ENCODE measurements around the gene SMAP1.
A peak's percentile ranks its signal among the peaks of the same experiment; 100 is the strongest.

Gene SMAP1

DNA sequence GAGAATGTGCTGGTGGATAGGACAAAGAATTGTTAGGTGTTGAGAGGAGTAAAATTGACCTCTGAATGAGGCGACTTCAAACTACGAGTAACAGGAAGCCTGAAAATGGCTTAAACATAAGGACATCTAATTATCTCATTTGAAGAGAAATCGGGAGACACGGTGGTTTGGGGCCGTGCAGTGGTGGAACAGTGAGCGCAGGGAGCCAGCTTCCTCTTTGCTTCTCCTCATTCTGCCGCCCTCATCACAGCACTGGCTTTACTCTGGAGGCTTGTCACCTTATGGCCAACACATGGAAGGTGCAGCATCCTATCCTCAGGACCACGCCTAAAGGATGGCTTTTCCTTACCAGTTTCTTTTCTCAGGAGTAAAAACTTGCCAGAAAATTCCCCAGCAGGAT, 174.9 kb downstream of the SMAP1 start:
- DNase-seq (ENCODE audit: low read depth), result no peak

DNA sequence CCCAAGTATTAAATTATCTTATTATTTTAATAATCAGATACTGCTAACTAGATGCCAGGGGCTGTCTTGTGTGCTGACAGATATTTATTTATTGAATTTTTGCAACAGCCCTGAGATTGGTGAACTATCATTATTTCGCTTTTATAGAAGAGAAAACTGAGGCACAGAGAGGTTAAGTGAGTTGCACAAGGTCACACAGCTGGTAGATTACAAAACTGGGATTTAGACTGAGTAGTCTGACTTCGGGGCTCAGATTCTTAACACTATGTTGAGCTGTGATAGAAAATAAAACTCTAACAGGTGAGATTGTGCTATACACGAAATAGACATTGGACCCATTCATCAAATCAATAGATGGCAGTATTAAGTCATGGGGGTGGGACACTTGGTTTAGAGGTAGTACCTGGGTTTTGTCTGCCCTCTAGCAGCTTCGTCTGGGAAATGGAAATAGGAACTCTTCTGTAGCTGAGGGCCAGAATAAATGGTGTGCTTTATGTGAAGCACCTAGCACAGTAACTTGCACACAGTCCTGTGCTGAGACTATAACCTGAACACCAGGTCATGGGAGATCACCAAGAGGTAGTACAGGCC, 175.7 kb downstream of the SMAP1 start:
- DNase-seq (ENCODE audit: low read depth), result no peak

DNA sequence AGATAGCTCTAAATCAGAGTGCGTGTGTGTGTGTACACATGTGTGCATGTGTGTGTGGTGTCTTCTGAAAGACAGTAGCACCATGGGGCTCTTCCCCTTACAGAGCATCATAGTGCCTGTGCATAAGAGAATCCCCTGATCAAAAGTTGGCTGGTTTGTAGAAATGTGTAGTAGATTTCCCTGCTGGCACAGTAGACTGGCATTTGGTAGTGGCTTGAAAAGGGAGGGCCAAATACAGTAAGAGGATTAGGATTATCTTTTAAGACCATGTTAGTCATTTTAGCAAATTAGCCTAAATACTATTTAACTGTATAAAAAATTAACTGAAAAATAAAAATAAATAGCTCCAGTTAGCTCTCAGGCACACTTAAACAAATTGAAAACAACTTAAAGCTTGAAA, 176.6 kb downstream of the SMAP1 start:
- no peak for DNase-seq (ENCODE audit: low read depth)

DNA sequence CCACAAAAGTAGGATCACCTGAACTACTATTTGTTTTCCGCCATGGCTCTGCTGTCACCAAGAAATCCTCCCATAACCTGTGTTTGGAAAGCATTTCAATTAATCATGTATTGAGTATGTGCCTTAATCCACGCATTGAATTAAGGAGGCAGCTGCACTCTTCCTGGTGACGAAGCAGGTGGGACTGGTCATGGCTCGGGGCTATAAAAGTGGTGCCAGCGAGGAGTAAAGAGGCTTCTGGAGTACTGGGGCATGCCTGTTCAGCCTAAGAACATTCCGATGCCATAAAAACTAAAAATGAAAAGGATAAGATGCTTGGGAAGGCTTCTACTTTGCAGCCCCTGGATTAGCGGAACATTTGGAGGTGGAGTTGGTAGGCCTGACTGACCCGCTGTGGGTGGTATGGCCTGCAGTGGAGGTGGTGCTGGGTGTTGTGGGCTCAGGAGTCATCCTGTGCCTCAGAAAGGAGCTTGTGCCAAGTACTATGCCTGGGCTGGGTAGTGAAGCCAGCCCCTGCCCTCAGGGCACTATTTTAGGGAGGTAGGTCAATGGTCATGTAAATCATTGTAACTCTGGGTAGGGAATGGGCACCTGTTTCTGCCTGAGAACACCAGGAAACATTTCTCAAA, 178.6 kb downstream of the SMAP1 start:
- no peak for DNase-seq (ENCODE audit: low read depth)

DNA sequence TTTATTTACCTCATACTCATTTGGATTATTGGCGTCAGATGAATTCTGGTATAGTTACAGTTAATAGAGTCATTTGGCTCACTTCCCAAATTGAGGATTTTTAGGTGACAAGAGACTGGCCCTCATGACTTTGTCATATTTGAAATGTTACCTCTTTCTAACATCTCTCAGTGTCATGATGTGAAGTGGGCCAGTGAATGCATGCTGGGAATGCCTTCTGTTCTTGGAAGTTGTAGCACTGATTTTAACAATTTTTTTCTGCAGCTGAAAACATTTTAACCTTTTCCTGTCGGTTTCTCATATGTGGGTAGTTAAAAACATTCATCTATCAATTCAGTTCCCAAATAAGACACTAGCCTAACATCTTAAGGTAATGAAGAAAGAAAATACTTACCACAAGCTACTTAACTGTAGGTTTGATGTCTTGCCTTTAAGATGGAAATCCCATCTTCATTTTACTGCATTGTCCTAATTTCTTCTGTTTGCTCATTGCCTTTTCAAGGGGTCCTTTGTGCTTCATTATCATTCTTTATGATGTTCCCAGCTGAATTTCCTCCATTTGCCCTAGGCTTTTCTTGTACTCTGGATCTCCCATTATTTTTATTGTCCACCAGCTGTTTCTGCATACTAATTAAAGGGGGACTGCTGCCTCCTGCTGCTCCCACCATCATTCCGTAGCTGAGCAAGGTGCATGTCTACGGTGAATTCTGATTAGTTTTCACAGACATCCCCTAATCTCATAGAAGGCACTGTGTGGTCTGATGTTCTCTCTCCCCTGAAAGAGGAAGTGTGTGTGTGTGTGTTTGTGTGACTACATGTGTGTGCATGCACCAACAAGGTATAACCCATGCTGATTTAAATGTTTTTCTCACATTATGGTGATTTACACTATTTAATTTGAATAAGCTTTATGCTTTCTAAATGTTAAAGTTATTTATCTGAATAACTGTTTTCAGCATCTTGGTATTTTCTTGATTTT, 179.7 kb downstream of the SMAP1 start:
- no peak for DNase-seq (ENCODE audit: low read depth)

DNA sequence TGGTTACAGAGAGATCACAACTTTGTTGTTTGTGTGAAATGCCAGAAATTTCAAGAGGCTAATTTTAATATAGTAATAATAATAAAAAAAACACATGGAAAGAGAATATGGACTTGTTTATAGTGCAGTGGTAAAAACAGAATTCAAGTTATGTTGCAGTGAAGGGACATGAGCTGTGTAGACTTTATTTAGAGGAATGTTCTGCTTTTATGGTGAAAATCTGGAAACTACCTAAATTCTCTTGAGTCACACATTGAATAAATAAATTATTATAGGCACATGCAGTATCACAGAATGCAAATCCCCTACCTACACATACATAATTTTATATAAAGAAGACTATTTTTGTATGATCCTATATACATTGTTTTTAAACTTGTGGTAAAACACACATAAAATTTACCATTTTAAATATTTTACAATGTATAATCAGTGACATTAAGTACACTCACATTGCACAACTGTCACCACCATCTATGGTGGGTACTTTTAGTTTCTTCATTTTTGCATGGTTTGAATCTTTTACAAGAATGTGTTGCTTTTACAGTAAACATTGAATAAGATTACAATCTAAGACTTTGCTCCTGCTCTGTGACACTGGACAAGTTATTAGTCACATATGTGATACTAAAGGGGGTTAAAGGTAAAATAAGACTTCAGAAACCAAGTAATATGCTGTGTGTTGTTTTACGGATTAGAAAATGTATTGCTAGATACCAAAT, 181.8 kb downstream of the SMAP1 start:
- DNase-seq (ENCODE audit: low read depth), result no peak

DNA sequence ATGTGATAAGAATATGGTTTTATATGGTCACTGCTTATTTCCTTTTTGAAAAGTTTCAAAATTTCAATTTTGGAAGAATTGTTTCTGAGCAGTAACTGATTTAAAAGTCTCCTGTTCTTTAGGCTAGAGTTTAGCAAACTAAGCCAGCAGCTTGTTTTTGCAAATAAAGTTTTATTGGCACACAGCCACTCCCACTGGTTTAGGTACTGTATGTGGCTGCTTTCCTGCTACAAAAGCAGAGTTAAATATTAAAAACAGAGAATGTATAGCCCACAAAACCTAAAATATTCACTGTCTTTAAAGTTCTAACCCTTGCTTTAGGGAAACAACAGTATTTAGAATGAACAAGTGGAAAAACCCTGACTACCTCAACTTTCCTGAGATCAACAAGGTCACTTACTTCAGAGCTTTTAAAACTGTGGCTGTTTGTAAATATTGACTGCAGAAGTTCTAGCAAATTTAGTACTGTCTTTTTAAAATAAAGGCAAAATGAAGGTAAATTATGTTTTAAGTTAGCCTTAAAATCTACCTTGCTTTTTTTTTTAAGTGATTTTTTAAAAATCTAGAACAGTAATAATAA, 185.1 kb downstream of the SMAP1 start:
- DNase-seq (ENCODE audit: low read depth), result no peak

DNA sequence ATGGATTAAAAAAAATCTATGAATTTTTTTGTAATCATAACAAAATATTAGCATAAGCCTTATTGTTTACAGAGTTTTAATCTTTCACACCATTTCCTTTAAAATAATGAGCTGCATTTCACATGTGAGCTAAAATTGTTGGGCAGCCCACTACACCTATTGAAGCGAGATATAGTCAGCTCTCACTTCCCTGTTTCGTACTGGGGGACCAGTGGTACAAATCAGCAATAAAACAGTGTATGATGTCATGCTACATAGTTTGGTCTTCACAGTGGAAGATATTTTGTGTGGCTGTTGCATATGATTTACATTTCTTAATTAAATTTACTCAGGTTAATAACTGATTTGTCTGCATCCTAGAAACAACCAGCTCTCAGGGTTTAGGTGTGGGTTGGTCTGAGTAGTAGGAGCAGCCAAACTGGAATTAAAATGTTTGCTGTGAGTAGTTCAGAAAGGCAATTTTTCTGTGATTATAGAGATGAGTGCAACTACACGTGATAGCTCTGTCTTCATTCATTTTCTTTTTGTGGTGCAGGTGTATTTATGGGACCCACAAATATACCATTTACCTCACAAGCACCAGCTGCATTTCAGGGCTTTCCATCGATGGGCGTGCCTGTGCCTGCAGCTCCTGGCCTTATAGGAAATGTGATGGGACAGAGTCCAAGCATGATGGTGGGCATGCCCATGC, 189.8 kb downstream of the SMAP1 start:
- DNase-seq (ENCODE audit: low read depth), result no peak

DNA sequence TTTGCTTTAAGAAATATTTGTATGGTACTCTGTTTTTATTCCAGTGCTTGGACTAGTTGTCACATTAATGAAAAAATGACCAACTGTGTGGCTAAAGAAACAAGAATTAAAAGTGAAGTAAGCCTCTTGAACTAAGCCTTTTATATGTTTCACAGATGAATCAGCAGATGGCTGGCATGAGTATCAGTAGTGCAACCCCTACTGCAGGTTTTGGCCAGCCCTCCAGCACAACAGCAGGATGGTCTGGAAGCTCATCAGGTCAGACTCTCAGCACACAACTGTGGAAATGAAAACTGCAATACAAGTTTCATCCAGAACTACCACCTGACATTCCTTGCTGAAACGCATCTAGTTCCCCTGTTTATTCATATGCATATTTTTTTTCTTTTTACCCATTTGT, 192.4 kb downstream of the SMAP1 start:
- DNase-seq (ENCODE audit: low read depth), result no peak

DNA sequence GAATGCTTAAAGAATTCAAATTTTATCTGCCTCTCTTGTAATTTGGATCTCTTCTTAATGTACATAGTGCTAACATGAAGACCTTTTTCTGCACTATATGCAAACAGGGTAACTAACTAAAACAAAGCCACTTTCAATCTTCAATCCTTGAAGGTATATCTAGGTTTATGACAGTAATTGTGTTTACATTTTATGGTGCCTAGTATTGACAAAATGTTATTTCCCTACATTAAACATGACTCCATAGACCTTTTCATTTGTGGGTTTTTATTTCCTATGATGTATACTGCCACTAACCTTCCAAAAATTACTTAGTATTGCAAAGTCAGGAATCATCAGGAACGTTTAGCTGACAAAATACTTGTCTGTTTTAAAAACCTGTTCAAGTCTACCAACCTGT, 193.2 kb downstream of the SMAP1 start:
- DNase-seq (ENCODE audit: low read depth), result no peak

DNA sequence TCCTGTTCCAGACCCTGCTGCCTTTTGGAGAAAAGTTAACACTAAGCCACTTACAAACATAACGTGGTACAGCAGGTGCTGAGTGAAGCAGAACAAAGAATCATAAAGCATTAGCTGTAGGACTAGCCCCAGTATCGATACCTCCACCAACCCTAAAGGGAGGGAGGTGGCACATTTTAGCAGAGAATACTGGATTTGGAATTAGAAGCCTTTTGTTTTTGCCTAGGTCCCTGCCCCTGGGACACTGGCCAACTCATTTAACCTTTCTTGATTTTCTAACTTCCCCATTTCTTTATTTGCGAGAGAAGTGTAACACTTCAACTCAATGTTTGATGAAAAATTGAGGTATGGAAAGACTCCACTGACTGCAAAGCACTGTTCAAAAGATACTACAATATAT, 195.7 kb downstream of the SMAP1 start:
- no peak for DNase-seq (ENCODE audit: low read depth)

DNA sequence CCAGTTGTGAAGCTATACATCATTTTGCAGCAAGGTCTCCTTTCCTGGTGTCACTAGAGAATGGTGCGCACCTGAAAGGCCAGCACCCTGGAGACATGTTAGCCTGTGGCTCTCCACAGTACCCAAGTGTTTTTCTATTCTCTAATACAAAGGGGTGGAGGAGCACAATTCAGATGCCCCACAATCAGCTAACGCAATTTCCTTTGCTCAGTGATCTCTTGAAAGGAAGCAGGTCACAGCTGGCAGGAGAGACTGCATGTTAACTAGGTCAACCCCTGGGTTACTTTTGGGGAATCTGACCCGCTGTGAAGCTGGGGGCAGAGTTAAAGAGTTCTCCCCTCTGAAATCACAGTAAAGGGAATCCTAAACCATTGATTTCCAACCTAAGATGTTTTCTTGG, 196.7 kb downstream of the SMAP1 start:
- DNase-seq (ENCODE audit: low read depth), result no peak

DNA sequence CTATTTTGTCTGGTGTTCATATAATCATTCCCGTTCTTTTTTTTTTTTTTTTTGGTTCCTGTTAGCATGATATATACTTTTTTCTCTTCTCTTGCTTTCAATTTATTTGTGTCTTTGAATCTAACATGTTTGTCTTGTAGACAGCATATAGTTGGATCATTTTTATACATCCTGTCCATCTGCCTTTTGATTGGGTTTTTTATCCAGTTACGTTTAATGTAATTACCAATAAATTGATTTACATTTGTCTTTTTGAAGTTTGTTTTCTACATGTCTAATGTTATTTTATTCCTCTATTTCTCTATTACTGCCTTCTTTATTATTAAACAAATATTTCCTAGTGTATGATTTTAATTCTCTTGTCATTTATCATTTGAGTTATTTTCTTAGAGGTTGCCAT, 204.8 kb downstream of the SMAP1 start:
- DNase-seq (ENCODE audit: low read depth), result no peak

DNA sequence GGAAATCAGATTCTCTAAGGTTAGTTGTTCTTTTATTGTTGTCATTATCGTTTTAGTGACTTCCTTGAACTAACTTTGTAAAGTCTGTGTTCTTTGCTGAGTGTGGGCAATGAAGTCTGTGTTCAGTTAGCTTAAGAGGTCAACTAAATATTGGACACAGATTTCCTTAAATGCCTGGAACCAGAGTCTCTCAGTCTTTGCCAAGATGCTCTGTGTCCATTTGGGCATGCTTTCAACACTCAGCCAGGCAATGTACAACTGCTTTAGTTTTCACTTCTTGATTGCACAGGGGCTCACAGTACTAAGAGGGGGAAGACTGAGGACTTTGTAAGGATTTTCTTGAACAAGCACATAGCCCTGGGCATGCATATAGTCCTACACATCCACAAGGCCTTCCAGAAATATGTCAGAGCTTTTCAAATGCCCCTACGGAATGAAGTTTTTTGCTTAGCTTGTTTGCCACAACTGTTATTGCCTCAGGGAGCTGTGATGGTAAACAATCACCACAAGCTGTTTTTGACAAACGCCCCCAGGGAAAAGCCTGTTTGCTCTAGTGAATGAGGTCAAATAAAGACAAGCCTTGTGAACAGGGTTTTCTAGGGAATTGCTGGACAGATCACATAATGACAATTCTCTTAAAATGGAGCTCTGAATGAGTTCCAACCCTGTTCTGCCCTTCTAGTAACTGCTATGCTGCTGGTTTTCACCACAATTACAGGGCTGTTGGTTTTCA, 206.7 kb downstream of the SMAP1 start:
- DNase-seq (ENCODE audit: low read depth), result no peak

DNA sequence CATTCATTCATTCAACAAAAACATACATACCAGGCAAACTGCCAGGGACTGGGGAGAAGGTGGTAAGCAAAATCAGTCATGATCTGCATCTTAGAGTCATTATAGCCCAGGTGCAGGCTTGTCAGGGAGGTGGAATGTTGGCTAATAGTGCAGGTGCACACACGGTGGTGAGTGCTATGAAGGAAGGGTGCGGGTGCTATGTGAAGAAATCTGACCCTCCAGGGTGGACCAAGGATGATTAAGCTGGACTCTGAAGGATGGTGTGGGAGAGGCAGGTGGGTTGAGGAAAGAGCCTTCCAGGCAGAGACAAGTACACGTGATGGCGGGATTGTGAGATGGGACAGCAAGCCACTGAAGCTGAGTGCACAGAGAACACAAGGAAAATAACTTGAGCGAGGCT, 211.8 kb downstream of the SMAP1 start:
- DNase-seq (ENCODE audit: low read depth), result no peak

DNA sequence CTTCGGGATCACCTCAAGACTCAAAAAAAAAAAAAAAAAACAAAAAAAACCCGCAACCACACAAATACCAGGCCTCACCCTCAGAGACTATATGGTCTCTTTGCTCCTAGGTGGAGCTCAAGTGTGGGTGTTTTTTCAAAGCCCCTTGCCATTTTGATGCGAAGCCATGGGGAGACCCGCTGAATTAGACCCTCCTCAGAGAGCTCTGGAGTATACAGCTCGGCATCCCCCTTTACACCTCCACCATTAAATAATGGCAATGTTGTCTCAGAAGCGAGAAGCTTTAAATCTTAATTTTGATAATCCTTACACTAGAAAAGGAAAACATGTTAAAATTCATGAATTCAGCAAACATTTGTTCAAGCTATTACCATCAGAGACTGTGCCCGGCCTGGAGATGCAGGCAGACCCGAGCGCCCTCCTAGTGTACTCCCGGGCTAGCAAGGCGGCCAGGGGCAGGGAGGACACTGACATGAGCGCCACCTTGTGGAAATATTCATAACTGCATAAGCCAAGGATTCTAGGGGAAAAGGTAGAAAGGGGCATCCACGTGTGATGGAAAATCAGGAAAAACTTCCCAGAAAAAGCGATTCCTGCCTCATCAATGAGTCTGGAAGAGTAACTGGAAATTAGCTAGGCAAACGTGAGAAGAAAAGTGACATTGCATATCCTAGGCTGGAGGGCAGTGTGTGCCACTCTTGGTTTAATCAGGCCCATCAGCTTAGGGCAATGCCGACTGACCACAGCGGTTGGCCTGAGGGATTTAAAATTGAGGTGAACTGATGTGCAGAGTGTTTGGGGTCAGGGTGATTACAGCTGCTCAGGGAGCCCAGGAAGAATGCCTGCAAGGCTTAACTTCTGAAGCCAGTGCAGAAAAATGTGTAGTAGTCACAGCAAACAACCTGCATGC, 216.6 kb downstream of the SMAP1 start:
- peak; percentile 71 for DNase-seq (ENCODE audit: low read depth)

DNA sequence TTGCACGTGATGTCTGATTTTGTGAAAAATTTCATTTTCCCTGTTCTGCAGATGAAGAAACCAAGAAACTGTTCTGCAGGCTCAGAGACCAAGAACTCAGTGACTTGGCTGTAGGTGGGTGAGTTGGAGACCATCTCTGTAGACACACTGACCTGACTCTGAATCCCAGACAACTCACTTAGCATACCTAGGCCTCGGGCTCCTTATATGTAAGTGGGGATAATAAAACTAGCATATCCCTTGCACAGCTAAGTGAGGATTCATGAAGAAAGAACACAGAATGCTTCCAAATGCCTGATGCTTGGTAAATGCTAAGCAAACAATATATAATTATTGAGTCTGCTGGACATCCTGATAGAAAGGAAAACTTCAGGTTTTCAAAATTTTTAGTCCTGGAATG, 218.4 kb downstream of the SMAP1 start:
- DNase-seq (ENCODE audit: low read depth), result no peak

DNA sequence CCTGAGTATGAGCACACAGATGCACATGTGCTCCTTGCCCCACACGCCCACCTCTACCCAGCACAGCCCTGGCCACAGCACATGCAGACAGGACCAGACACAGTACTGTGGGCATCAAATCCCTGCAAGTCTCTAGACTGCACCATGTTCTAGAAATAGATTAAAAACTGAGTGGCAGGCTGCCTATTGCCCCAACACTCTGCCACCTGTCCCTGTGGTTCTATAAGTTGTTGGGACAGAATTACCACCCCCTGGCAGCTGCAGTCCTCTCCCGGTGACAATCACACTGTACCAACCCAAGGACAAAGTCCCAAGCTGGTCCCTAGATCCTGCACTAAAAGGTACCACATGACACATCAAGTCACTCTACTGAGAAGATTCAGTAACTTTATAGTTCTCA, 219.0 kb downstream of the SMAP1 start:
- DNase-seq (ENCODE audit: low read depth), result no peak

DNA sequence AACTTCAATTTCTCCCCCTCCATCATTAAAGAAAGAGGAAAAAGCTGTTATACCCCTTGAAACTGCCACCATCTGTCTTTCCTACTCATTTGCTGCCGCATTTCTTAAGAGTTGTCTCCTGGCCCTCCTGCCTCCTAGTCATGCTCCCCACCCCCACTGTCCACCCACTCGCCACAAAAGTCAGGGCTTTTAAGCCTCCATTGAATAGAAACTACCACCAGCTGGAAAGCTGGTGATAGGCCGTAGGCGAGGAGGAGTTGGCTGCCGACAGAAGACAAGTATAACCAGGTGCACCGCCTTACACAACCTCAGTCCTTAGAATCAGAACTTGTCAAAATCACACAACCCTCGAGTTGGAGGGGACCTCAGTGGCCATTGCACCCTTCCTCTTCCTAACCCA, 221.6 kb downstream of the SMAP1 start:
- DNase-seq (ENCODE audit: low read depth), result no peak

DNA sequence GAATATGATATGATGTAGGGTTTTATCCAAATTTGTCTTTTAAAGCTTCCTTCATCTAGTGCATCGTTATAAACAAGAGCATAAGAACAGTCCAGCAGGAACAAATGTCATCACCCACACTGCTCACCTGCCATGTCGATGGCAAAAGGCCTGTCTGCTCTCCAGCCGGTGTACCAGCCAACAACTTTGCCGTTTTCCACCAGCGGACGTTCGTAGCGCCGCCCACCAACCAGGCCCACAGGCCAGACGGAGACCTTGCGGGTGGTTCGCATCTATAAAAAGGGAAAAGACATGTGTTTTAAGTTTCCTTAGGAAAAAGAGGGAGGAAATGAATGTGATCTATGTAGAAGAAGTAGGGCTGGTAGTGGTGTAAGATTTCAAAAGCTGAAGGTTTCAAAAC, 226.3 kb downstream of the SMAP1 start:
- DNase-seq (ENCODE audit: low read depth), result no peak
